H1 (cell line): ENCODE results near the gene CDC26.

Experiments used
- EZH2 ChIP-seq: fragments of 200-600 bp; sonication (generic); IDR thresholded peaks from 2 replicates; pipeline ENCODE4 v1.7.1; 2012; ENCODE audit warnings: low read depth, mild to moderate bottlenecking, moderate library complexity, low read length, inconsistent platforms; ENCODE audit not compliant: severe bottlenecking
- POLR2A ChIP-seq, 2 experiments: IDR thresholded peaks; 1 replicate in 1 of 2; 2 replicates in 1 of 2; pipeline ENCODE4 v1.6.1; 2011; ENCODE audit warnings: low read depth in 2 of 2, low read length in 2 of 2, mild to moderate bottlenecking in 2 of 2; ENCODE audit errors: control extremely low read depth in 1 of 2
- YY1 ChIP-seq: IDR thresholded peaks from 2 replicates; pipeline ENCODE4 v1.6.1; 2011; ENCODE audit warnings: low read depth, mild to moderate bottlenecking, low read length

GRCh38 chr9:113258282-113258681, 17.1 kb downstream of the CDC26 start:
- TF ChIP-seq POLR2A (IDR thresholded peaks at IDR 0.05; ENCODE audit: control extremely low read depth in 1 of 2, low read depth in 2 of 2, low read length in 2 of 2) (no peak), EZH2 (no peak), YY1 (no peak)
